AG04450 (cell line): ENCODE data around the gene C1QL4. TPM values are rescaled to one million over a fixed set of nuclear protein-coding genes. Genes with fewer than 3 reads are reported as not detected.
"Not testable (repeated sequence)": the region's sequence is repeated elsewhere in the genome, so short reads cannot be mapped to it uniquely, and the experiment has no call there.

Experiments used
- CTCF ChIA-PET: fragments of 300-600, 350-600 bp; formaldehyde crosslinking; extraction: SDS; loops from one replicate; lab custom pipeline; 2022; ENCODE audit warnings: antibody characterized with exemption, inconsistent platforms; lab: Charles Lee
- POLR2A ChIA-PET: fragments of 350-600 bp; formaldehyde crosslinking; extraction: SDS; loops from one replicate; lab custom pipeline; 2021; ENCODE audit warnings: antibody characterized with exemption, inconsistent platforms; lab: Yijun Ruan, JAX
- DNase-seq: peaks from one replicate; pipeline ENCODE4 v3.0.0-alpha.2; 2011; ENCODE audit warnings: low read depth, low spot score
- H3K27ac ChIP-seq: one replicate; pipeline ENCODE4 v1.5.1; 2012; ENCODE audit warnings: low read depth, low read length, control low read depth
- H3K27me3 ChIP-seq: one replicate; pipeline ENCODE4 v1.6.0; 2012; ENCODE audit warnings: low read length; ENCODE audit not compliant: control insufficient read depth, insufficient read depth
- H3K4me3 ChIP-seq: 2 replicates; pipeline ENCODE4 v1.5.1; 2011; ENCODE audit warnings: mild to moderate bottlenecking, low read depth, low read length, control low read depth
- H3K9me3 ChIP-seq: 2 replicates; pipeline ENCODE4 v1.5.1; 2012; ENCODE audit warnings: low read length; ENCODE audit not compliant: control insufficient read depth, insufficient read depth
- CTCF ChIP-seq: IDR thresholded peaks from 2 replicates; pipeline ENCODE4 v1.5.1; 2011; ENCODE audit warnings: low read depth, low read length, control low read depth, inconsistent platforms
- polyA plus RNA-seq: library from polyadenylated mRNA; depleted of rRNA; stranded (reverse); fragments of >200 nt; gene quantifications from 2 replicates; pipeline ENCODE4 v1.2.3, GENCODE V29; 2011

Gene C1QL4
- polyA plus RNA-seq, 1 experiment, result not detected

GRCh38 chr12:49335118-49335954, 1.7 kb downstream of the C1QL4 start:
- CTCF ChIA-PET, result interaction anchor here (0.6 to 4.9 kb wide), 4 partner anchors 12 to 245 kb away, joined by 3 to 72 read pairs (median 7); partner anchors contain the start of gene DNAJC22

GRCh38 chr12:49334681-49335080, 2.3 kb downstream of the C1QL4 start:
- peaks cover 5% of the 10 kb centered on the region; the same call in 1 of the 2 replicates for H3K9me3 ChIP-seq
- ChIA-PET POLR2A (interaction anchor here (0.9 kb wide), 1 partner anchor 12 kb away, joined by 3 read pairs; the partner anchor contains the start of gene TROAP), CTCF (interaction anchor here (0.6 to 4.9 kb wide), 4 partner anchors 12 to 245 kb away, joined by 3 to 72 read pairs (median 7); partner anchors contain the start of gene DNAJC22)
- no peak for DNase-seq
- H3K27ac ChIP-seq, result no peak overlapping the region
- TF ChIP-seq CTCF, result no peak
- H3K4me3 ChIP-seq, result no peak overlapping the region
- H3K27me3 ChIP-seq, result peaks cover 53% of the 10 kb centered on the region

More at GRCh38 chr12:49335118-49335954, 1.7 kb downstream of the C1QL4 start:
- H3K27me3 ChIP-seq, result peaks cover 58% of the 10 kb centered on the region
- peaks cover 5% of the 10 kb centered on the region; the same call in 1 of the 2 replicates for H3K9me3 ChIP-seq
- TF ChIP-seq CTCF, result no peak
- no peak overlapping the region for H3K27ac ChIP-seq
- DNase-seq, result no peak
- H3K4me3 ChIP-seq, result no peak overlapping the region
- POLR2A ChIA-PET, result interaction anchor here (0.9 kb wide), 1 partner anchor 12 kb away, joined by 3 read pairs; the partner anchor contains the start of gene TROAP

DNA sequence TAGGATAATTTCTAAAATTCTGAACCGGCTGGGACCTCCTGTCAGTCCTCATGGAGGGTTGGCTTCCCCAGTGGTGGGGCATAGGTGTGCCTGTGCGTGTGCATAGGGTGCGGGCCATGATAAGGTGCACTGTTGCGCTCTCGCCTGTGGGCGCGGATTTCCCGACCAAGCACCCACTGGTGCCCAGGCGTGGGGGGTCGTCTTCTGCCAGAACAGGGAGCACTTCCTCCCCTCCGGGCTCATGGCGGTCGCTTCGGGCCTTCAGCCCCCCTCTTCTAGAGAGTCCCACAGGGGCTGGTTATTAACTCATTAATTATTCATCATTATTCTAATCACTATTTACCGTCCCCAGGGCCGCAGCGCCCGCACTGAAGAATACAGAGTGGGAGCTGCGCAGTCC, 2.8 kb downstream of the C1QL4 start:
- no peak overlapping the region for H3K27ac ChIP-seq
- DNase-seq, result no peak
- peaks cover 49% of the 10 kb centered on the region for H3K27me3 ChIP-seq
- H3K9me3 ChIP-seq, result peaks cover 5% of the 10 kb centered on the region; the same call in 1 of the 2 replicates
- no peak overlapping the region for H3K4me3 ChIP-seq
- TF ChIP-seq CTCF, result no peak
- POLR2A ChIA-PET, result no interaction called here
- CTCF ChIA-PET, result interaction anchor here (0.6 to 4.9 kb wide), 7 partner anchors 8 to 246 kb away, joined by 3 to 85 read pairs (median 47); partner anchors contain the start of gene DNAJC22

- H3K9me3 ChIP-seq, H3K4me3 ChIP-seq, POLR2A ChIA-PET, DNase-seq, H3K27ac ChIP-seq: not testable (repeated sequence)
- H3K27me3 ChIP-seq, result peaks cover 47% of the 10 kb centered on the region
- CTCF ChIA-PET, result interaction anchor here (0.6 to 4.9 kb wide), 7 partner anchors 8 to 315 kb away, joined by 3 to 85 read pairs (median 52); partner anchors contain the start of genes DNAJC22 and PRKAG1
Observed at GRCh38 chr12:49333778-49334177, 3.2 kb downstream of the C1QL4 start.

DNA sequence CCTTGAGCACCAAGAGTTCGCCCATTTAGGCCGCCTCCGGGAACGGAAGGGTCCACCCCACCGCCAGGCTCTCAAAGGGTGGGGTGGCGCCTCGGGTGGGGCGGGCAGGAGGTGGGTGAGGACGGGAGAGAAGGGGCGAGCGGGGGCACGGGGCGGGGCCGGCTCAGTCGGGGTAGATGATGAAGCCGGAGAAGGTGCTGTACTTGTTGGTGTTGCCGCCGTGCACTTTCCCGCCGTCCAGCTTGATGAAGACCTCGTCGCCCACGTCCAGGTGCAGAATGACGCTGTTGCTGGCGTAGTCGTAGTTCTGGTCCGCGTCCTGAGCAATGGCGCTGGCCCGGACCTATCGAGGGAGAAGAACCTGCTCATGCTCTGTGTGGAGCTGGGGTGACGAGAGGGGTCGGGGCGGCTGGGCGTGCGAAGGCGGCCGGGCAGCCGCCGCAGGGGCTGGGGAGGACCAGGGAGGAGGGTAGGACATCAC, 4.1 kb downstream of the C1QL4 start:
- CTCF ChIA-PET, result interaction anchor here (1.7 to 4.9 kb wide), 7 partner anchors 9 to 248 kb away, joined by 11 to 85 read pairs (median 52); partner anchors contain the start of gene DNAJC22

More for the DNA sequence above, 4.1 kb downstream of the C1QL4 start:
- H3K27me3 ChIP-seq, result peaks cover 40% of the 10 kb centered on the region
- H3K9me3 ChIP-seq, result peaks cover 5% of the 10 kb centered on the region; the same call in 1 of the 2 replicates
- POLR2A ChIA-PET, result interaction anchor here (2.2 kb wide), 1 partner anchor 9 kb away, joined by 7 read pairs; no protein-coding TSS in a partner anchor
- TF ChIP-seq CTCF, result no peak
- H3K4me3 ChIP-seq, result no peak overlapping the region
- DNase-seq, result no peak
- no peak overlapping the region for H3K27ac ChIP-seq
